Stimulated activated memory B cell treated with anti-CD40 and anti-IgM and Interleukin-4, amounts not matched to agents 10 μg/mL and 1 μg/mL and 100 μg/mL, for 72 hours (primary cell): ENCODE measurements around the gene ECM1.
A peak's percentile ranks its signal among the peaks of the same experiment; 100 is the strongest.

Experiments used
- ATAC-seq: fragments of 150-1000 bp; cut with Tn5 transposase; 2 replicates; pipeline ENCODE4 v1.10.0; 2021
- H3K27ac Mint-ChIP-seq: one replicate; pipeline ENCODE4 v1.8.0; 2022; ENCODE audit warnings: mild to moderate bottlenecking, mixed read lengths
- H3K27me3 Mint-ChIP-seq: one replicate; pipeline ENCODE4 v1.8.0; 2022; ENCODE audit warnings: mixed read lengths
- H3K36me3 Mint-ChIP-seq: one replicate; pipeline ENCODE4 v1.8.0; 2022; ENCODE audit warnings: mixed read lengths
- H3K4me1 Mint-ChIP-seq: one replicate; pipeline ENCODE4 v1.8.0; 2022; ENCODE audit warnings: mixed read lengths
- H3K4me3 Mint-ChIP-seq: one replicate; pipeline ENCODE4 v1.8.0; 2022; ENCODE audit warnings: mild to moderate bottlenecking, moderate library complexity, mixed read lengths
- H3K9me3 Mint-ChIP-seq: one replicate; pipeline ENCODE4 v1.8.0; 2022; ENCODE audit warnings: mixed read lengths

The ECM1 gene

DNA sequence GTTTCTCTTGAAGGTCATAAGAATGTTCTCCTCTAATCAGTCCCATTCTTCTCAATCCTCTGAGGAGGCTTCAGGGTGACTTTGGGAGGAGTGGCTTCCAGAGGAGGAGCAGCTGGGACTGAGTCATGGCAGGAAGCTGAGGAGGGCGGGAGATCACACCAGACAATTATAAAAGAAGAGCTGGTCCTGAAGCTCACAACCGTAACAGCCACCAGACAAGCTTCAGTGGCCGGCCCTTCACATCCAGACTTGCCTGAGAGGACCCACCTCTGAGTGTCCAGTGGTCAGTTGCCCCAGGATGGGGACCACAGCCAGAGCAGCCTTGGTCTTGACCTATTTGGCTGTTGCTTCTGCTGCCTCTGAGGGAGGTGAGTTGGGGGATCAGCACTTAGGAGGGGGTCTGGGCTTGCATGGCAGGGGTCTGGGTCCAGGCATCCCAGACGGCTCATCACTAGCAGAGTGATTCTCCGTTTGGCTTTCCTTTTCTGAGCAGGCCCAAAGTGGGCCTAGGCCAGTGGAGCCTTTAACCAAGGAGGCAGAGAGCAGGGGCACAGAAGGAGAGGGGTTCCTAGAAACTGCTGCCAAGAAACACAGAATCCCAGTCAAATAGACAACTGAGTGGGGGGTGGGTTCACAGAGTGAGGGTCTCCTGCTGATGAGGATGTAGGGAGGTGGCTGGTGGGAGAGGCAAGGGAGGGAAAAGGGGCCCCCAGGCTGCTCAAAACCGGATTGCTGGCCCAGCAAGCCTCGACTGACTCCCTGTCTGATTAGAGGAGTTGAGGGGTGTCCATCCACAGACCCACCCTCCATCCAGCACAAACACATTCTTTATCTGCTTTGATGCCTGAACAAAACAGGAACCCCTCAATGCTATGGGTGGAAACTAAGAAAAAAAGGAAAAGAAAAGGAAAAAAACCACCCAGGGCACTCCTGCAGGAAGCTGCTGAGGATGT, at the start of gene ECM1:
TSS of gene ECM1 (plus strand) at position 198 of the 953 bp plus-strand sequence. CDS start at position 299, 101 bp downstream.
- H3K36me3 Mint-ChIP-seq: peaks cover 71% of the 10 kb centered on the region
- no peaks in the 10 kb centered on the region for H3K9me3 Mint-ChIP-seq
- ATAC-seq: no peak
- H3K27ac Mint-ChIP-seq: no peak within 1 kb of the TSS
- no peaks in the 10 kb centered on the region for H3K27me3 Mint-ChIP-seq
- no peaks in the 10 kb centered on the region for H3K4me1 Mint-ChIP-seq
- H3K4me3 Mint-ChIP-seq: no peak within 1 kb of the TSS

- Mint-ChIP-seq H3K9me3 (no peaks in the 10 kb centered on the region), H3K4me3 (no peak overlapping the region), H3K27me3 (no peaks in the 10 kb centered on the region), H3K27ac (no peak overlapping the region), H3K4me1 (peaks cover 8% of the 10 kb centered on the region), H3K36me3 (peaks cover 16% of the 10 kb centered on the region)
- ATAC-seq: peak; percentile 65
Measured at GRCh38 chr1:150464422-150464826, 43.5 kb upstream of the ECM1 start.

DNA sequence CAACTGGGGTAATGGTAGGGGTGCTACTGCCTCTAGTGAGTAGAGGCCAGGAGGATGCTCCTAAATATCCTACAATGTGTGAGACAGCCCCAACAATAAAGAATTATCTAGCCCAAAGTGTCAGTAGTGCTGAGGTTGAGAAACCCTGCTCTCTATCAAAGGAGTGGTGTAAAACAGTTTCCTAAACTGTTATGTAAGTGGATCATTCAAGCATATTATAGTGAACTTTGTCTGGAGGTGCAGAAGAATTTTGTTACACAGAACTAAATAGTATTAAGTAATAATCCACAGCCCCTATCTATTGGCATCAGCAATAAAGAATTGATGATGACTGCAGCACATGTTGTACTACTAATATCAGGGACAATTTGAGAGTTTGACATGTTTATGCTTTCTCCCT, 40.9 kb upstream of the ECM1 start:
- Mint-ChIP-seq H3K9me3 (no peaks in the 10 kb centered on the region), H3K36me3 (peaks cover 36% of the 10 kb centered on the region), H3K27me3 (no peaks in the 10 kb centered on the region), H3K4me1 (peaks cover 8% of the 10 kb centered on the region), H3K27ac (no peak overlapping the region), H3K4me3 (no peak overlapping the region)
- no peak for ATAC-seq

GRCh38 chr1:150469291-150469690, 38.6 kb upstream of the ECM1 start:
- ATAC-seq: no peak
- Mint-ChIP-seq H3K36me3 (peaks cover 49% of the 10 kb centered on the region), H3K9me3 (no peaks in the 10 kb centered on the region), H3K4me3 (no peak overlapping the region), H3K27me3 (no peaks in the 10 kb centered on the region), H3K4me1 (peaks cover 6% of the 10 kb centered on the region), H3K27ac (no peak overlapping the region)

DNA sequence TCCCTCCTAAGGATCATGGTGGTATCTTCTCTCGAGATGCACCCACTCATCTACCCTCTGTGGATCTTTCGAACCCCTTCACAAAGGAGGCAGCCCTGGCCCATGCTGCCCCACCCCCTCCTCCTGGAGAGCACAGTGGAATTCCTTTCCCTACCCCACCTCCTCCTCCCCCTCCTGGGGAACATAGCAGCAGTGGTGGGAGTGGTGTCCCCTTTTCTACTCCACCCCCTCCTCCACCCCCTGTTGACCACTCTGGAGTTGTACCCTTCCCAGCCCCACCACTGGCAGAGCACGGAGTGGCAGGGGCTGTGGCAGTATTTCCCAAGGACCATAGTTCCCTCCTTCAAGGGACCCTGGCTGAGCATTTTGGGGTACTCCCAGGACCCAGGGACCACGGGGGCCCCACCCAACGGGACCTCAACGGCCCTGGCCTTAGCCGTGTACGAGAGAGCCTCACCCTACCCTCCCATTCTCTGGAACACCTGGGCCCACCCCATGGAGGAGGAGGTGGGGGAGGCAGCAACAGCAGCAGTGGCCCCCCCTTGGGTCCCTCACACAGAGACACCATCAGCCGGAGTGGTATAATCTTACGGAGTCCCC, 35.2 kb upstream of the ECM1 start:
- peak; percentile 24 for ATAC-seq
- Mint-ChIP-seq H3K4me1 (peaks cover 25% of the 10 kb centered on the region), H3K27ac (no peak overlapping the region), H3K4me3 (no peak overlapping the region), H3K36me3 (peaks cover 38% of the 10 kb centered on the region), H3K9me3 (no peaks in the 10 kb centered on the region), H3K27me3 (no peaks in the 10 kb centered on the region)

DNA sequence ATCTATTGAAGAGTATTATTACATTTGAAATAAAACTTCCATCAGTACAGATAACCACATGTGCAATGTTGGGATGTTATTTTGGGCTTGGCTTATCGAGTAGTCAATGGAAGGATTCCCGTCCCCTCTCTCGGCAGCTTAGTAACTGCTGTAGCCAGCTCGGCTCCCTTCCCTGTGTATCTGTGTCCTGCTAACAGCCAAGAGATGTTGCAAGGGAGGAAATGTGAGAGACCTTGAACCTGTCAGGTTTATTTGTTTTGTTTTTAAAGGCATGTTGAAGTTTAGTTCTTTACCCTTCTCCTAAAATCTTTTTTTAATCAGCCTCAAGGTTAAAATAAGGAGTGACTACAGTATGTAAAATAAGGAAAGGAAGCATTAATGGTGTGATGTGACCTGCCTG, 34.2 kb upstream of the ECM1 start:
- Mint-ChIP-seq H3K27me3 (no peaks in the 10 kb centered on the region), H3K9me3 (no peaks in the 10 kb centered on the region), H3K36me3 (peaks cover 38% of the 10 kb centered on the region), H3K4me1 (peaks cover 31% of the 10 kb centered on the region), H3K4me3 (no peak overlapping the region), H3K27ac (peak overlapping the region; percentile 63)
- ATAC-seq: no peak

DNA sequence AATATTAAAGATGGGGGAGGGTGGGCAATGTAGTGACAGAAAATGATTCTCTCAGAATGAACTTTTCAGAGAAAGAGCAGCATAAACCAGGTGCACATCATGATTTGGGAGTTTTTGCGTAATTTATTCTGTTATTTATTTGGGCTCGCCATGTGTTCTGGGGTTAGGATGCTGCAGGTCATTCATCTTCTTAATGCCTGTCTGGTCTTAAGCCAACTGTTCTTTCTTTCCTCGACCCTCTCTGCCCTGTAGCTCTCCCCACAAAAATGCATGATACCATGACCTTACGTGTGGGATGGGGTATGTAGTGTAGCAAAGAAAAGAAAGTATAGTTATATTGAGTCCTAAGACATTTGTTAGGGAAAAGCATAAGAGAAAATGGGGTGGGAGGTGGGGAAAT, 33.0 kb upstream of the ECM1 start:
- Mint-ChIP-seq H3K4me1 (peaks cover 31% of the 10 kb centered on the region), H3K27me3 (no peaks in the 10 kb centered on the region), H3K27ac (peak overlapping the region; percentile 63), H3K36me3 (peaks cover 38% of the 10 kb centered on the region), H3K9me3 (no peaks in the 10 kb centered on the region), H3K4me3 (no peak overlapping the region)
- no peak for ATAC-seq

DNA sequence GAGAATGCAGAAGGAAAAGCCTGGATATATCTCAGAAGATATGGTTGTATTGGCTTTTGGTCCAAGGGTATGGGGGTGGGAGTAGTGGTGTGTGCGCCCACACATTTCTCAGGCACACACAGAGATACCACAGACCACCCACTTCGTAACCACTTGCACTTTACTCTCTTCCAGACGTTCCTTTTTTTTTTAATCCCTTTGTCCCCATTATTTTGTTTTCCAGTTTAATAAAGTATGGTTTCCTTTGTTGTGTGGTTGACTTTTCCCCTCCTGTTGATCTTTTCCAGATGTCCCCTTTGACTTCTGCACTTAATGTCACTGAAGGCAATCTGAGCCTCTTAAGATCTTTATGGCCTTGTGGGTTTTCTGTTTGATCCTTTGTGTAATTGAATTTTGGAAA, 31.2 kb upstream of the ECM1 start:
- Mint-ChIP-seq H3K27ac (peak overlapping the region; percentile 9), H3K27me3 (no peaks in the 10 kb centered on the region), H3K9me3 (no peaks in the 10 kb centered on the region), H3K4me1 (peaks cover 31% of the 10 kb centered on the region), H3K36me3 (peaks cover 20% of the 10 kb centered on the region), H3K4me3 (no peak overlapping the region)
- ATAC-seq: no peak

DNA sequence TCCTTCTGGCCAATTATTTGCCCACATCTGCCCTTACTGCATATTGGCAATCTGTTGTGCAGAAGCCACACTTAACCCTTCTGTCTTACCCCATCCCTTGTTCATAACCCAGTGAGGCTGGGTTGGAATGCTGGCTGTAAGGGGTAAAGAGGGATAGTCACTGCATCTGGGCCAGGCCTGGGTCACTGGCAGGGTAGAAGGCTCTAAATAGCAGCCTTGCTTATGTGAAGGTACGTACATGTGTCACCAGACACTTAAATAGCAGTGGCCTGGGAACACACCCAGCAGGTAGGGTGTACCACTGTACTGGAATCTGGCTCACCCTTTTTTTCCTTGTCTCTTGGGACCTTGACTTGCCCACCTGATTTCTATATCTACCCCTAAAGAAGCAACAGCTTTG, 30.6 kb upstream of the ECM1 start:
- ATAC-seq: no peak
- H3K4me1 Mint-ChIP-seq: peaks cover 31% of the 10 kb centered on the region
- H3K4me3 Mint-ChIP-seq: no peak overlapping the region
- H3K27me3 Mint-ChIP-seq: no peaks in the 10 kb centered on the region
- no peaks in the 10 kb centered on the region for H3K9me3 Mint-ChIP-seq
- peaks cover 14% of the 10 kb centered on the region for H3K36me3 Mint-ChIP-seq
- peak overlapping the region; percentile 9 for H3K27ac Mint-ChIP-seq

- Mint-ChIP-seq H3K36me3 (peaks cover 10% of the 10 kb centered on the region), H3K27ac (peak overlapping the region; percentile 9), H3K9me3 (no peaks in the 10 kb centered on the region)
Measured at GRCh38 chr1:150477733-150478132, 30.2 kb upstream of the ECM1 start.

GRCh38 chr1:150479370-150479769, 28.5 kb upstream of the ECM1 start:
- no peak overlapping the region for H3K27ac Mint-ChIP-seq
- no peaks in the 10 kb centered on the region for H3K27me3 Mint-ChIP-seq
- no peak overlapping the region for H3K4me3 Mint-ChIP-seq
- peaks cover 2% of the 10 kb centered on the region for H3K36me3 Mint-ChIP-seq
- ATAC-seq: no peak
- peaks cover 28% of the 10 kb centered on the region for H3K4me1 Mint-ChIP-seq
- H3K9me3 Mint-ChIP-seq: no peaks in the 10 kb centered on the region

More at GRCh38 chr1:150477733-150478132, 30.2 kb upstream of the ECM1 start:
- Mint-ChIP-seq H3K4me1 (peaks cover 31% of the 10 kb centered on the region), H3K4me3 (no peak overlapping the region), H3K27me3 (no peaks in the 10 kb centered on the region)
- ATAC-seq: no peak

DNA sequence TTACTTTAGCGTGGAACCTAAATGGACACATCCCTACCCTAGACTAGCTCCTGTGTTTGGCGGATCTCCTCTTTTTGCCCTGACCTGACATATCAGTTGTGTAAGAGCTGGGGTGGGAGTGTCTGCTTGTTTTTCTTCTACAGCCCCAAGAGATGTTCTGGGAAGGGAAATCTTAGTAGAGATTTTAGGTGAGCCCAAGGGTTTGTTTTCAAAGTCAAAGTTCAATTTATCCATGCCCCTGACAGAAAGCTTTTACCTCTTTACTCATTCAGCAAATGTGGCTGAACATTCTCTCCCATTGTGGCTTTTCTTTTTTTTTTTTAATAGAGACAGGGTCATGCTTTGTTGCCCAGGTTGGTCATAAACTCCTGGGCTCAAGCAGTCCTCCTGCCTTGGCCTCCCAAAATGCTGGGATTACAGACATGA, 28.0 kb upstream of the ECM1 start:
- Mint-ChIP-seq H3K27me3 (no peaks in the 10 kb centered on the region), H3K36me3 (no peaks in the 10 kb centered on the region), H3K4me3 (no peak overlapping the region), H3K9me3 (no peaks in the 10 kb centered on the region), H3K27ac (no peak overlapping the region), H3K4me1 (peaks cover 28% of the 10 kb centered on the region)
- no peak for ATAC-seq

DNA sequence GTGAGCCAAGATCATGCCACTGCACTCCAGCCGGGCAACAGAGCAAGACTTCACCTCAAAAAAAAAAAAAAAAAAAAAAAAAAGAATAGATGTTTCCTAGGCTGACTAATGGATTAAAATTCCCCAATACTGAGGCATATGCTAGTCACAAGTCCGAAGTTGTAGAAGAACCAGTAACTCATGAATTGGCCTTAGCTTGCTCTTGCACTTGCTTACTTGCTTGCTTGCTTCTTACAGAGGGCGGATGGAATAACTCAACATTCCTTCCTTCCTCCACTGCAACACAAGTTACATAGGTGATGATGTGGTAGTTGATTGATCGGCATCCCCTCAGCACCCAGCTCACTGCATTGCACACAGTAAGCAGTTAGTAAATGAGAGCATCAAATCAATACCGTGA, 23.5 kb upstream of the ECM1 start:
- no peaks in the 10 kb centered on the region for H3K27me3 Mint-ChIP-seq
- H3K27ac Mint-ChIP-seq: peak overlapping the region; percentile 35
- peaks cover 10% of the 10 kb centered on the region for H3K36me3 Mint-ChIP-seq
- H3K4me3 Mint-ChIP-seq: no peak overlapping the region
- peaks cover 26% of the 10 kb centered on the region for H3K4me1 Mint-ChIP-seq
- no peak for ATAC-seq
- no peaks in the 10 kb centered on the region for H3K9me3 Mint-ChIP-seq

- H3K36me3 Mint-ChIP-seq: peaks cover 12% of the 10 kb centered on the region
- H3K27ac Mint-ChIP-seq: peak overlapping the region; percentile 35
- H3K27me3 Mint-ChIP-seq: no peaks in the 10 kb centered on the region
- H3K4me1 Mint-ChIP-seq: peaks cover 26% of the 10 kb centered on the region
- ATAC-seq: no peak
- no peak overlapping the region for H3K4me3 Mint-ChIP-seq
- no peaks in the 10 kb centered on the region for H3K9me3 Mint-ChIP-seq
Measured at GRCh38 chr1:150484861-150485260, 23.0 kb upstream of the ECM1 start.

GRCh38 chr1:150486966-150487762, 20.7 kb upstream of the ECM1 start, which contains the start of gene TARS2:
Gene TARS2 (plus strand): TSS chr1:150487419. CDS start chr1:150487451, 32 bp downstream.
- Mint-ChIP-seq H3K4me3 (peak within 1 kb of the TSS; percentile 98), H3K27me3 (no peaks in the 10 kb centered on the region), H3K9me3 (no peaks in the 10 kb centered on the region), H3K4me1 (peaks cover 26% of the 10 kb centered on the region), H3K36me3 (peaks cover 31% of the 10 kb centered on the region), H3K27ac (peak within 1 kb of the TSS; percentile 99)
- peak; percentile 100 for ATAC-seq
